Measurements from ENCODE around the gene STX4.
"Not testable (repeated sequence)": the region's sequence is repeated elsewhere in the genome, so short reads cannot be mapped to it uniquely, and the experiment has no call there.

The STX4 gene

GRCh38 chr16:30998852-30999761, 34.3 kb upstream of the STX4 start:
- no peak for DNase-seq

- DNase-seq, result no peak
Measured at GRCh38 chr16:31000671-31001382, 32.5 kb upstream of the STX4 start.

GRCh38 chr16:31001507-31002249, 31.7 kb upstream of the STX4 start:
- no peak for DNase-seq

GRCh38 chr16:31002250-31002700, 31.1 kb upstream of the STX4 start:
- DNase-seq, result no peak

- DNase-seq, result no peak
Measured at GRCh38 chr16:31002862-31003341, 30.5 kb upstream of the STX4 start.

- no peak for DNase-seq
Measured at GRCh38 chr16:31003744-31004143, 29.6 kb upstream of the STX4 start.

- DNase-seq, result no peak
Measured at GRCh38 chr16:31004658-31005057, 28.7 kb upstream of the STX4 start.

GRCh38 chr16:31005350-31006085, 27.8 kb upstream of the STX4 start:
- DNase-seq, result no peak

GRCh38 chr16:31006086-31006385, 27.3 kb upstream of the STX4 start:
- no peak for DNase-seq

- DNase-seq, result no peak
Measured at GRCh38 chr16:31006589-31006988, 26.8 kb upstream of the STX4 start.

- no peak for DNase-seq
Measured at GRCh38 chr16:31007684-31008083, 25.7 kb upstream of the STX4 start.

- DNase-seq, result peak; percentile 87
Measured at GRCh38 chr16:31008149-31008548, 25.2 kb upstream of the STX4 start.

GRCh38 chr16:31008551-31008950, 24.8 kb upstream of the STX4 start:
- DNase-seq, result no peak

- DNase-seq, result no peak
Measured at GRCh38 chr16:31009120-31009519, 24.2 kb upstream of the STX4 start.

GRCh38 chr16:31009894-31010584, 23.3 kb upstream of the STX4 start:
- peak; percentile 24 for DNase-seq

- peak; percentile 34 for DNase-seq
Measured at GRCh38 chr16:31010585-31011325, 22.6 kb upstream of the STX4 start, which contains the start of gene STX1B. STX1B (minus strand) TSS chr16:31010638; CDS start chr16:31010396, 242 bp downstream.

- not testable (repeated sequence) for DNase-seq
Measured at GRCh38 chr16:31011815-31012214, 21.5 kb upstream of the STX4 start.

- DNase-seq, result not testable (repeated sequence)
Measured at GRCh38 chr16:31013292-31013691, 20.1 kb upstream of the STX4 start.

GRCh38 chr16:31016018-31016417, 17.3 kb upstream of the STX4 start:
- DNase-seq, result no peak

GRCh38 chr16:31017756-31018155, 15.6 kb upstream of the STX4 start:
- not testable (repeated sequence) for DNase-seq

GRCh38 chr16:31020536-31020935, 12.8 kb upstream of the STX4 start:
- no peak for DNase-seq

All from EL (cell line).